ENCODE data around the gene MACROD2. TPM values are rescaled to one million over a fixed set of nuclear protein-coding genes. Genes with fewer than 3 reads are reported as not detected.
"Not testable (repeated sequence)": the region's sequence is repeated elsewhere in the genome, so short reads cannot be mapped to it uniquely, and the experiment has no call there.

The MACROD2 gene
- total RNA-seq, 1 donor from 2014 or later, result 6.7 TPM

GRCh38 chr20:15977026-15977425 is 1981.7 kb downstream of the MACROD2 start:
- peaks cover 10% of the 10 kb centered on the region for H3K9me3 Mint-ChIP-seq
- H3K4me3 Mint-ChIP-seq, result no peak overlapping the region
- no peak for TF ChIP-seq CTCF (conservative IDR thresholded peaks at IDR 0.05)
- peaks cover 6% of the 10 kb centered on the region for H3K36me3 Mint-ChIP-seq
- H3K27me3 Mint-ChIP-seq, result no peaks in the 10 kb centered on the region
- H3K27ac Mint-ChIP-seq, result no peak overlapping the region
- DNase-seq (ENCODE audit: extremely low spot score, unreplicated experiment), result no peak
- H3K4me1 Mint-ChIP-seq (ENCODE audit: unreplicated experiment), result no peaks in the 10 kb centered on the region

GRCh38 chr20:15977758-15978157 is 1982.4 kb downstream of the MACROD2 start:
- no peak for TF ChIP-seq CTCF (conservative IDR thresholded peaks at IDR 0.05)
- no peak overlapping the region for H3K4me3 Mint-ChIP-seq
- no peak for DNase-seq (ENCODE audit: extremely low spot score, unreplicated experiment)
- no peak overlapping the region for H3K27ac Mint-ChIP-seq
- H3K36me3 Mint-ChIP-seq, result peaks cover 3% of the 10 kb centered on the region
- H3K9me3 Mint-ChIP-seq, result peaks cover 9% of the 10 kb centered on the region
- no peaks in the 10 kb centered on the region for H3K27me3 Mint-ChIP-seq
- H3K4me1 Mint-ChIP-seq (ENCODE audit: unreplicated experiment), result no peaks in the 10 kb centered on the region

GRCh38 chr20:15985494-15986368 is 1990.4 kb downstream of the MACROD2 start:
- not testable (repeated sequence) for H3K9me3 Mint-ChIP-seq; DNase-seq (ENCODE audit: extremely low spot score, unreplicated experiment); H3K27me3 Mint-ChIP-seq; H3K36me3 Mint-ChIP-seq; H3K27ac Mint-ChIP-seq; H3K4me1 Mint-ChIP-seq (ENCODE audit: unreplicated experiment)
- H3K4me3 Mint-ChIP-seq, result peak overlapping the region; percentile 29

GRCh38 chr20:15986690-15987089 is 1991.4 kb downstream of the MACROD2 start:
- no peak overlapping the region for H3K4me3 Mint-ChIP-seq
- H3K27me3 Mint-ChIP-seq, result no peaks in the 10 kb centered on the region
- H3K27ac Mint-ChIP-seq, result no peak overlapping the region
- no peaks in the 10 kb centered on the region for H3K9me3 Mint-ChIP-seq
- H3K4me1 Mint-ChIP-seq (ENCODE audit: unreplicated experiment), result no peaks in the 10 kb centered on the region
- H3K36me3 Mint-ChIP-seq, result no peaks in the 10 kb centered on the region
- no peak for DNase-seq (ENCODE audit: extremely low spot score, unreplicated experiment)
- no peak for TF ChIP-seq CTCF (conservative IDR thresholded peaks at IDR 0.05)

- H3K27me3 Mint-ChIP-seq, result no peaks in the 10 kb centered on the region
- no peak for DNase-seq (ENCODE audit: extremely low spot score, unreplicated experiment)
- H3K4me3 Mint-ChIP-seq, result no peak overlapping the region
- no peak for TF ChIP-seq CTCF (conservative IDR thresholded peaks at IDR 0.05)
- no peaks in the 10 kb centered on the region for H3K36me3 Mint-ChIP-seq
- peaks cover 6% of the 10 kb centered on the region for H3K9me3 Mint-ChIP-seq
- no peaks in the 10 kb centered on the region for H3K4me1 Mint-ChIP-seq (ENCODE audit: unreplicated experiment)
- H3K27ac Mint-ChIP-seq, result no peak overlapping the region
These were observed 1996.0 kb downstream of the MACROD2 start for GRCh38 chr20:15991279-15991678.

- TF ChIP-seq CTCF (conservative IDR thresholded peaks at IDR 0.05), result no peak
- no peak overlapping the region for H3K4me3 Mint-ChIP-seq
- no peak overlapping the region for H3K27ac Mint-ChIP-seq
- DNase-seq (ENCODE audit: extremely low spot score, unreplicated experiment), result no peak
- peaks cover 6% of the 10 kb centered on the region for H3K9me3 Mint-ChIP-seq
- H3K4me1 Mint-ChIP-seq (ENCODE audit: unreplicated experiment), result no peaks in the 10 kb centered on the region
- H3K27me3 Mint-ChIP-seq, result no peaks in the 10 kb centered on the region
- no peaks in the 10 kb centered on the region for H3K36me3 Mint-ChIP-seq
These were observed 1997.2 kb downstream of the MACROD2 start for GRCh38 chr20:15992564-15992963.
